GM23248 (cell line): ENCODE results near the gene LSR. TPM values are rescaled to one million over a fixed set of nuclear protein-coding genes. Genes with fewer than 3 reads are reported as not detected.

Source experiments
- DNase-seq: peaks from one replicate; pipeline ENCODE4 v3.0.0-alpha.2; 2015
- H2AFZ ChIP-seq: fragments of 200-600 bp; sonication (generic); 2 replicates; pipeline ENCODE4 v1.6.1; 2016; ENCODE audit warnings: antibody characterized with exemption
- H3F3A ChIP-seq: fragments of 200-600 bp; sonication (generic); 2 replicates; pipeline ENCODE4 v1.6.1; 2016; ENCODE audit warnings: mild to moderate bottlenecking, antibody characterized with exemption, mixed run types; ENCODE audit not compliant: insufficient read depth
- H3K27ac ChIP-seq: fragments of 200-600 bp; sonication (generic); 2 replicates; pipeline ENCODE4 v1.5.1; 2016; ENCODE audit warnings: mild to moderate bottlenecking
- H3K27me3 ChIP-seq: fragments of 200-600 bp; sonication (generic); replicated peaks from 2 replicates; pipeline ENCODE4 v1.6.1; 2016; ENCODE audit warnings: mild to moderate bottlenecking; ENCODE audit not compliant: insufficient read depth
- H3K36me3 ChIP-seq: fragments of 200-600 bp; sonication (generic); 2 replicates; pipeline ENCODE4 v1.6.1; 2016; ENCODE audit warnings: low read depth, mild to moderate bottlenecking
- H3K4me1 ChIP-seq: fragments of 200-600 bp; sonication (generic); 2 replicates; pipeline ENCODE4 v1.6.1; 2016; ENCODE audit warnings: mild to moderate bottlenecking; ENCODE audit not compliant: insufficient read depth
- H3K4me2 ChIP-seq: fragments of 200-600 bp; sonication (generic); one replicate; pipeline ENCODE4 v1.6.1; 2016; ENCODE audit warnings: mild to moderate bottlenecking; ENCODE audit not compliant: unreplicated experiment
- H3K4me3 ChIP-seq: fragments of 200-600 bp; sonication (generic); 2 replicates; pipeline ENCODE4 v1.5.1; 2016; ENCODE audit warnings: mild to moderate bottlenecking
- H3K79me2 ChIP-seq: fragments of 200-600 bp; sonication (generic); 2 replicates; pipeline ENCODE4 v1.6.1; 2016; ENCODE audit warnings: mild to moderate bottlenecking; ENCODE audit not compliant: insufficient read depth
- H3K9ac ChIP-seq: fragments of 200-600 bp; sonication (generic); 2 replicates; pipeline ENCODE4 v1.6.1; 2016; ENCODE audit warnings: mild to moderate bottlenecking
- H3K9me2 ChIP-seq: fragments of 200-600 bp; sonication (generic); 2 replicates; pipeline ENCODE4 v1.6.1; 2016; ENCODE audit warnings: mixed run types, mild to moderate bottlenecking, moderate library complexity; ENCODE audit not compliant: insufficient read depth
- H3K9me3 ChIP-seq: fragments of 200-600 bp; sonication (generic); one replicate; pipeline ENCODE4 v1.6.1; 2017; ENCODE audit warnings: low read depth
- H4K20me1 ChIP-seq: fragments of 200-600 bp; sonication (generic); 2 replicates; pipeline ENCODE4 v1.6.0; 2016; ENCODE audit not compliant: insufficient read depth
- EZH2 ChIP-seq: fragments of 200-600 bp; sonication (generic); IDR thresholded peaks from 2 replicates; pipeline ENCODE4 v1.6.1; 2018; ENCODE audit warnings: antibody characterized with exemption, mild to moderate bottlenecking; ENCODE audit not compliant: insufficient read depth, poor library complexity, severe bottlenecking
- EZH2phosphoT487 ChIP-seq: fragments of 200-600 bp; sonication (generic); IDR thresholded peaks from 2 replicates; pipeline ENCODE4 v1.6.1; 2018; ENCODE audit warnings: antibody characterized with exemption, moderate library complexity, mild to moderate bottlenecking, low read depth; ENCODE audit not compliant: insufficient read depth
- WGBS, 2 experiments: methylation state at CpG; one replicate each; pipeline ENCODE4 v1.1.6; 2015 to 2017; ENCODE audit warnings: low lambda C conversion rate in 2 of 2, low coverage in 1 of 2; ENCODE audit errors: missing lambda C conversion rate in 2 of 2; 5-methylcytosine and 5-hydroxymethylcytosine counted together
- in situ Hi-C: fragments of 300-500 bp; cut with MboI; formaldehyde crosslinking; loops from 2 replicates; pipeline ENCODE4 v1.15.0; 2020
- polyA plus RNA-seq: library from polyadenylated mRNA; unstranded; fragments of >200 nt; fragmentation: Nextera tagmentation; extraction: Ambion mirVana; gene quantifications from 2 replicates; pipeline ENCODE4 v1.2.1, GENCODE V29; 2016
- total RNA-seq: library from RNA; depleted of rRNA; stranded (reverse); fragments of >200 nt; shearing (Covaris generic); gene quantifications from 2 replicates; pipeline ENCODE4 v1.2.3, GENCODE V29; 2014

LSR gene
- total and polyA plus RNA-seq, 2 experiments from 2014 or later = 2.7 TPM; not detected in 1

DNA sequence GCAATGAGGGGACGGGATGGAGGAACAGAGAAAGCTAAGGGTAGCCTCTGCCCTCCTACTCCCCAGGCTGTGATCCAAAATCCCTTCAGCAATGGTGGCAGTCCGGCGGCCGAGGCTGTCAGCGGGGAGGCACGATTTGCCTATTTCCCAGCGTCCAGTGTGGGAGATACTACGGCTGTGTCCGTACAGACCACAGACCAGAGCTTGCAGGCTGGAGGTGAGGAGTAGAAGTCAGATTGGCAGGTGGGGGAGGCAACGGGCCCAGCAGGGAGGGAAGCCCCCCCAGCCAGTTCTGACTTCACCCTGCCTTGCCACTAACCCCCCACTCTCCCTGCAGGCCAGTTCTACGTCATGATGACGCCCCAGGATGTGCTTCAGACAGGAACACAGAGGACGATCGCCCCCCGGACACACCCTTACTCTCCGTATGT, 21.6 kb downstream of the LSR start:
- Histone ChIP-seq H3K9me3 (no peaks in the 10 kb centered on the region), H3K4me1 (no peaks in the 10 kb centered on the region; the same call in 1 of the 2 replicates), H3K4me2 (no peak overlapping the region), H3K9ac (no peak overlapping the region), H3K27ac (no peak overlapping the region), H4K20me1 (no peaks in the 10 kb centered on the region), H3K4me3 (no peak overlapping the region), H3K27me3 (no peaks in the 10 kb centered on the region), H3K79me2 (peaks cover 28% of the 10 kb centered on the region), H3K36me3 (peaks cover 9% of the 10 kb centered on the region; the same call in 1 of the 2 replicates), H3K9me2 (no peaks in the 10 kb centered on the region), H2AFZ (no peak overlapping the region), H3F3A (no peaks in the 10 kb centered on the region)
- TF ChIP-seq EZH2 (no peak), EZH2phosphoT487 (no peak)
- in situ Hi-C loops = no loop called here
- DNase-seq = no peak
- WGBS, 2 experiments = 81 to 84% methylated on average over 16 of the region's 16 CpGs

- Histone ChIP-seq H3K9ac (no peak overlapping the region), H3K9me3 (no peaks in the 10 kb centered on the region), H3K9me2 (no peaks in the 10 kb centered on the region), H2AFZ (no peak overlapping the region), H3K27me3 (no peaks in the 10 kb centered on the region), H3K36me3 (peaks cover 13% of the 10 kb centered on the region; the same call in 1 of the 2 replicates), H3K4me3 (no peak overlapping the region), H3K4me1 (no peaks in the 10 kb centered on the region; the same call in 1 of the 2 replicates), H3K27ac (no peak overlapping the region), H3K4me2 (no peak overlapping the region), H4K20me1 (no peaks in the 10 kb centered on the region), H3K79me2 (peaks cover 27% of the 10 kb centered on the region), H3F3A (no peaks in the 10 kb centered on the region)
- in situ Hi-C loops = no loop called here
- 78 to 81% methylated on average over 7 of the region's 7 CpGs for WGBS, 2 experiments
- no peak for DNase-seq
- TF ChIP-seq EZH2 (no peak), EZH2phosphoT487 (no peak)
These were observed 22.7 kb downstream of the LSR start for GRCh38 chr19:35271546-35271945.

GRCh38 chr19:35272122-35272719, 23.4 kb downstream of the LSR start:
- no peaks in the 10 kb centered on the region for H3K9me2 ChIP-seq
- DNase-seq = no peak

GRCh38 chr19:35272954-35273649, 24.3 kb downstream of the LSR start:
- 73 to 80% methylated on average over 8 to 10 of the region's 10 CpGs for WGBS, 2 experiments
- DNase-seq = no peak

More at GRCh38 chr19:35272122-35272719, 23.4 kb downstream of the LSR start:
- no peak overlapping the region for H2AFZ ChIP-seq
- no peaks in the 10 kb centered on the region for H3K27me3 ChIP-seq
- no peak overlapping the region for H3K4me2 ChIP-seq
- H3K79me2 ChIP-seq = peaks cover 23% of the 10 kb centered on the region
- TF ChIP-seq EZH2phosphoT487 (no peak), EZH2 (no peak)
- no peaks in the 10 kb centered on the region; the same call in 1 of the 2 replicates for H3K4me1 ChIP-seq
- H3K9ac ChIP-seq = no peak overlapping the region
- H3K4me3 ChIP-seq = no peak overlapping the region
- H3K27ac ChIP-seq = no peak overlapping the region
- H3K9me3 ChIP-seq = no peaks in the 10 kb centered on the region
- peaks cover 13% of the 10 kb centered on the region; the same call in 1 of the 2 replicates for H3K36me3 ChIP-seq
- 87 to 93% methylated on average over 15 to 16 of the region's 16 CpGs for WGBS, 2 experiments
- H3F3A ChIP-seq = no peaks in the 10 kb centered on the region
- in situ Hi-C loops = no loop called here
- H4K20me1 ChIP-seq = no peaks in the 10 kb centered on the region

More at GRCh38 chr19:35272954-35273649, 24.3 kb downstream of the LSR start:
- Histone ChIP-seq H3K9me2 (no peaks in the 10 kb centered on the region), H3K9ac (no peak overlapping the region), H3K4me2 (no peak overlapping the region), H3K4me3 (no peak overlapping the region), H2AFZ (no peak overlapping the region), H3F3A (no peaks in the 10 kb centered on the region), H3K27ac (no peak overlapping the region), H4K20me1 (no peaks in the 10 kb centered on the region), H3K36me3 (peaks cover 13% of the 10 kb centered on the region; the same call in 1 of the 2 replicates), H3K27me3 (no peaks in the 10 kb centered on the region), H3K4me1 (no peaks in the 10 kb centered on the region; the same call in 1 of the 2 replicates), H3K79me2 (peaks cover 17% of the 10 kb centered on the region), H3K9me3 (no peaks in the 10 kb centered on the region)
- in situ Hi-C loops = no loop called here
- TF ChIP-seq EZH2phosphoT487 (no peak), EZH2 (no peak)
